HG03108 (cell line): ENCODE data around the gene RAD51B.
"Not testable (repeated sequence)": the region's sequence is repeated elsewhere in the genome, so short reads cannot be mapped to it uniquely, and the experiment has no call there.

Experiments
- ATAC-seq: cut with Tn5 transposase; IDR thresholded peaks from one replicate; pipeline ENCODE4 v1.9.1; 2021; ENCODE audit warnings: moderate library complexity; ENCODE audit not compliant: unreplicated experiment

The RAD51B gene

DNA sequence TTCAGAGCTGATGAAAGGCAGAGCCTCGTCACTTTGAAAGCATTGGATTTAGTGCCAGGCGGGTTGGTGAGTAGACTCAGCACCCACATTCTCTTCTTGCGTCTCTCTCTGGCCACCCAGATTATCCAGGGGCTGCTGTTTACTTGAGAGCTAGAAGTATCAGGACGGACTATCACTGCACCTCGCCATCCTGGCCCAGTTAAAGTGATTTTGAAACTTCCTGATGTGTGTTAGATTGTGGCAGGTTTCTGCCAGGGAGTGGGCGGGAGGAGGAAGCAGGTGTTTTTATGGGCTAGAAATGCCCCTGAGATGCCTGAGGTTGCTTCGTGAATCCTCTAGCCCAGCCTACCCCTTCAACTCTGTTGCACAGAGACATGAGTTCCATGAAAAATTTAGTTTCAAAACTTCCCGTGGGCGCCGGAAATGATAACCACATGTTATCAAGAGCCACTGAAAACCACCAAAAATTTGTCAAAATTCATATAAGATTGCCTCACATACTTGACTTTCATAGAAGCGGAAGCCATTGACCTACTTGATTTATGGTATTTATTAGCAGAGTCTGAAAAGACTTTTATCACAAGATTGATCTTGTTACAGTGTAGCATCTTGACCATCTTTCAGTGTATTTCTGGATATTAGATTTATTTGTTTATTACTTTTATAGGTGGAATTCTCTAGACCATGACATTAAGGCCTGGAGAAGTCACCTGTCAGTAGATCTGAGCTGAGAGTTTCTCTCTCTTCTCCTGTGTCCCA lies 466.0 kb downstream of the RAD51B start:
- ATAC-seq = peak; percentile 44

GRCh38 chr14:68286667-68287066 lies 467.1 kb downstream of the RAD51B start:
- no peak for ATAC-seq

DNA sequence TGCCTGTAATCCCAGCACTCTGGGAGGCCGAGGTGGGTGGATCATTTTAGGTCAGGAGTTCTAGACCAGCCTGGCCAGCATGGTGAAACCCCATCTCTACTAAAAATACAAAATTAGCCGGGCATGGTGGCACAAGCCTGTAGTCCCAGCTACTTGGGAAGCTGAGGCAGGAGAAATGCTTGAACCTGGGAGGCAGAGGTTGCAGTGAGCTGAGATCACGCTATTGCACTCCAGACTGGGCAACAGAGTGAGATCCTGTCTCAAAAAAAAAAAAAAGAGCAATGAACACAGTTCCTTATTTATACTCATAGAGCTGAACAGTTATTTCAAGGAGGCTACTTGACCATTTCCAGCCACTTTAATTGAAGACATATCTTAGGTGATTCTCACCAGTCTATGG lies 469.9 kb downstream of the RAD51B start:
- not testable (repeated sequence) for ATAC-seq

DNA sequence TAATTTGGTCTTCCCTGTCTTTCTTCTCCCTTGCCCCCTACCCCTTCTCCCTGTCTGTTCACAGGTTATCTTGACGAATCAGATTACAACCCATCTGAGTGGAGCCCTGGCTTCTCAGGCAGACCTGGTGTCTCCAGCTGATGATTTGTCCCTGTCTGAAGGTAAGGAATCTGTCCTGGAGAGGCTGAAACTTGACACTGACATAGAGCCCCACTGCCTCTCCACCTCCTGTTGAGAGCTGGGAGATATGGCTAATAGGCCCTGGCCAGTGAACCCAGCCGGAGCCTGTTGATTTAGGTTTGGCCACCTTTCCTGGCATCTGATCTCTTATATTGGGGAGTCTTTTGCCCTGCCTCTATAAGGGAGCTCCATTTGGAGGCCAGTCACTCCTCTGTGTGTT lies 472.2 kb downstream of the RAD51B start:
- ATAC-seq = no peak

GRCh38 chr14:68292441-68293215 lies 473.0 kb downstream of the RAD51B start:
- no peak for ATAC-seq

DNA sequence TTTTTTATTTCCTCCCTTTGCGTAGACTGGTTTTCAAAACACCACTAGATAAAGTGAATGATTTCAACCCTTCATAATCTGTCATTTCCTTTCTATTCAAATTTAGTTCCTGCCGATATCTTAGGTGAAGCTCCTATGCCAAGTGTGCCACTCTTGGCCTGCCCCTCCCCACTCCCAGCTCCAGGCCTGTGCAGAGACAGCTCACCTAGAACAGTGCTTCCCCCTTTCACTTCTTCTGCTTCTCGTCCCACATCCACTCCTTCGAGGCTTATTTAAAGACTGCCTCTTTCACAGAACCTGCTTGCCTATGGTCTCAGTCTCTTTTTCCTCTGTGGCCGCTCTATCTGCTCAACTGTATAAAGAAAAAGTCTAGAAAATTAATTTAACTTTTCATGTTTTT lies 473.8 kb downstream of the RAD51B start:
- no peak for ATAC-seq

- no peak for ATAC-seq
These were observed 475.8 kb downstream of the RAD51B start for GRCh38 chr14:68295316-68295816.

DNA sequence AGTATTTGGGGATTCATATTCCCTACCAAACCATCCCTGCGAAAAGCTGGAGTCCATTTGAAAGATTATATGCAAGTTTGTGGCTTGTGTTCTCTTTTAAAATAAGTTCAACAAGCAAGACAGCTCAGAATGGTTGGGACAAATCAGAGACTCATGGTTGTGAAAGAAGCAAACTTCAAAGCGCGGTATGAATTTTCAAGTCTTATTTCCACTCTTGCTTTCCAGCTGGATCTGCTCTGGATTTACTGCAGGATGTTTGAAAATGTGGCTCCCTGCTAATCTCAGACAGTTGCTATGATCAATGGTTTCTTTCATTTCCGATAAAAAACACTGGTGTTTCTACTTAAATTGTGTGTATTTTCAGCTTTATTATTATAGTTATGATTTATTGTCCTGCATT lies 477.5 kb downstream of the RAD51B start:
- no peak for ATAC-seq

DNA sequence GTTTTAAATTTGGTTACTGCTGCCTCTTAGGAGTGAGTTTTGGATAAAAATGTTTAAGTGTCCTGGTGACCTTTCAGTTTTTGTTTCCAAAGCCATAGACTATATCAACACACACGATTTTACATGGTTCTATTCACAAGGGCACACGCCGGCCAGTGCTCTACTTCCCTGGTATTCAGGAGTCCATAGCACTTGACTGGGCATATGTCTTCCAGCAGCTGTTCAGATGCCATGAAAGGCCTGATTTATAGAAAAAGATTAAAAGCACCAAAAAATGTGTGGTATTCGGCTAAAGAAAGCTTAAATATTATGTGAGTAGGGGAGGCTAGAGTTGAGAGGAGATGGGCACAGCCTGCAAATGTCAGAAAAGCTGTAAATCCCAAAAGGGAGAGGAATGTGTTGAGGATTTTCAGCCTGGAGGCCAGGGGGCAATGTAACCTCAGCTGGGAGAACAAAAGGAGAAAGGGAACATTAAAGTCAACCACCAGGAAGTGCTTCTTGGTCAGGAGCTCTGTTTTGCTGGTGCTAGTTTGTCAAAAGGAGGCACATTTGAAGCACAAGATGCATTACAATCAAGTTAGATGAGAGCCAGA lies 478.4 kb downstream of the RAD51B start:
- no peak for ATAC-seq

GRCh38 chr14:68300608-68301007 lies 481.0 kb downstream of the RAD51B start:
- ATAC-seq = no peak

- ATAC-seq = no peak
These were observed 481.6 kb downstream of the RAD51B start for GRCh38 chr14:68301219-68301618.

DNA sequence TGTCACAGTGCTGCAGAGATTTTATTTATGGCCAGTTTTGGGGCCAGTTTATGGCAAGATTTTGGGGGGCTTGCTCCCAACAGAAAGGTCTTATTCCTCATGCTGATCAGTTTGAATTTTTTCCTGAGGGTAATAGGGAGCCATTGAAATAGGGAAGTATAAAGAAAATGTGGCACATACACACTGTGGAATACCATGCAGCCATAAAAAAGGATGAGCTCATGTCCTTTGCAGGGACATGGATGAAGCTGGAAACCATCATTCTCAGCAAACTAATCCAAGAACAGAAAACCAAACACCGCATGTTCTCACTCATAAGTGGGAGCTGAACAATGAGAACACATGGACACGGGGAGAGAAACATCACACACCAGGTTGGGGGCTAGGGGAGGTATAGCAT lies 483.4 kb downstream of the RAD51B start:
- not testable (repeated sequence) for ATAC-seq

- ATAC-seq = no peak
These were observed 486.2 kb downstream of the RAD51B start for GRCh38 chr14:68305738-68306137.

- ATAC-seq = peak; percentile 65
These were observed 486.8 kb downstream of the RAD51B start for GRCh38 chr14:68306265-68306933.

GRCh38 chr14:68306934-68307789 lies 487.6 kb downstream of the RAD51B start:
- no peak for ATAC-seq

- no peak for ATAC-seq
These were observed 488.2 kb downstream of the RAD51B start for GRCh38 chr14:68307790-68308168.

DNA sequence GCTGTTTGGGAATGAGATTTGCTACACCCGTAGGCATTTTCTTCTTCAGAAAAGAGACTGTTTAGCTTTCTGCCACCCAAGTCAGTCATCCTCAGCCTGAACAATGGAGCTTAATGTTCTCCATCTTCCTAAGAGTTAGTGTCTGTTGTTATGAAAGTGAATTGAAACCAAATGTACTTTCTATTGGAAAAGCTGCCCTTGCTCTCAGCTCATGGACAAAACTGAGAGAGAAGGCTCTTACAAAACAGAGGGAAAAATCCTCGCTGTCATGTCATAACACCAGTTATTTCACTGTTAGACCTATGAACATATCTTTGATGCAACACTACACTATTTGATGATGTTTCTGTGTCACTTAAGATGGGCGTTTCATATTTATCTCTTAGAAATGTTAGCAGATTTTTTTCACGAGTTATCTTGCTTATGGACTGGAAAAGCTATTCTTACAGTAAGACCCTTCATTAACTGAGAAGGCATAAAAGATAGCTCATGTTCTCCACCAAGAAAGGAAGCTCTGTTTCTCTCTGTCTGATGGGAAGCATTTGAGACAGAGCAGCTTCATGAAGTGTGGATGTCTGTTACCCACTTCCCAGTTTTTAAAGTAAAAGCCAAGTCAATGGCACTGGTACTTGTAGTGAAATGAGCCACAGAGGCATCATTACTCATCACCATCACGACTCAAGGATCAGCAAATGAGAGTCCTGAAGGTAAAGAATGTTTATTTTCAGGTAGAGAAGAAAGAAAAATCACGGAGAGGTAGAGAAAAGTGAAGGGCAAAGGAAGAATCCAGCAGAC lies 489.3 kb downstream of the RAD51B start:
- no peak for ATAC-seq

DNA sequence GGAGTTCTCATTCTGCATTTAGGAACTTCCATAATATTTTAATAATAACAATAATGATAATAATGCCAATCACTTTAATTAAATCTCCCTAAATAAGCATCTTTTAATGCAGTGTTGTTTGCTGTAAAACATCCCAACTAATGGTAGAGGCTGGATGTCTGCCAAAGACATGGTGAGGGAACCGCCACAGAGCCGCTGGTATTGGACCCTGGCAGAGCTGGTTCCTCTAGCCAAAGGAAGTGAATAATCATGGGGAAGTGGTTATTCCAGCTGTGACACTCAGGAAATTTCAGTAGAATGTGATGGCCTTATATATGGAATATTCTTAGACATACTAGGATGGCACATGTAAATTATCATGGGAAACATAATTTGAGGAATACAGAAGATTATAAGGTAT lies 490.0 kb downstream of the RAD51B start:
- ATAC-seq = no peak

DNA sequence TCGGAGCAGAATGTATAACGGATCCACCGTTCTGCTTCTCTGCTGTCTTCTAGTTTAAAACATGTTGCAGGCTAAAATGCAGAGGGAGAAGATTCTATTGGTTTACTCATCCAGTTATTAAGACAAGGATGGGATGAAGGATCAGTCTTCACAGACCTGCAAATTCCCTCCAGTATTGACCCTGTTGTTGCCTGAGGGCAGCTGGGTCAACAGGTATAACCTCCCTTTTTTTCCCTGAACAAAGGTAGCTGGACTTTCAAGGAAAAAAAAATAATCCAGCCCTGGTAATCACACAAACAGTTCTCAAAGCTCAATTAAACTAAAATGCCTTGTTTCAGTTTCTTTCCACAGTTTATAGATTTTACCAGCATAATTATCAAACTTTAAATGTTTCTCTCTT lies 492.7 kb downstream of the RAD51B start:
- ATAC-seq = no peak
